Fibroblast of villous mesenchyme (primary cell): ENCODE measurements around the gene FBXO42. TPM values are rescaled to one million over a fixed set of nuclear protein-coding genes. Genes with fewer than 3 reads are reported as not detected.
A peak's percentile ranks its signal among the peaks of the same experiment; 100 is the strongest.

ENCODE experiments used
- DNase-seq: peaks from one replicate; pipeline ENCODE4 v3.0.0-alpha.2; 2010; ENCODE audit warnings: low read depth
- H3K4me3 ChIP-seq: 2 replicates; pipeline ENCODE4 v1.5.1; 2011; ENCODE audit warnings: low read depth, mild to moderate bottlenecking, low read length
- CTCF ChIP-seq: IDR thresholded peaks from 2 replicates; pipeline ENCODE4 v1.5.1; 2012; ENCODE audit warnings: low read depth, mild to moderate bottlenecking, low read length; ENCODE audit not compliant: insufficient read depth
- total RNA-seq: library from RNA; depleted of rRNA; stranded (reverse); fragments of >200 nt; gene quantifications from 2 replicates; pipeline ENCODE4 v1.2.3, GENCODE V29; 2012

FBXO42 gene
- total RNA-seq, 1 donor = 16.0 TPM

- no peak for DNase-seq
- no peak overlapping the region for H3K4me3 ChIP-seq
- no peak for TF ChIP-seq CTCF
Observed at GRCh38 chr1:16380868-16381267, 28.6 kb upstream of the FBXO42 start.

GRCh38 chr1:16378443-16378842, 26.2 kb upstream of the FBXO42 start:
- no peak for DNase-seq
- no peak overlapping the region for H3K4me3 ChIP-seq
- TF ChIP-seq CTCF = no peak

- no peak overlapping the region for H3K4me3 ChIP-seq
- no peak for TF ChIP-seq CTCF
- no peak for DNase-seq
Observed at GRCh38 chr1:16376971-16377370, 24.7 kb upstream of the FBXO42 start.

- TF ChIP-seq CTCF = no peak
- DNase-seq = peak; percentile 93
- H3K4me3 ChIP-seq = peak overlapping the region; percentile 20
Observed at GRCh38 chr1:16375521-16376340, 23.5 kb upstream of the FBXO42 start.

DNA sequence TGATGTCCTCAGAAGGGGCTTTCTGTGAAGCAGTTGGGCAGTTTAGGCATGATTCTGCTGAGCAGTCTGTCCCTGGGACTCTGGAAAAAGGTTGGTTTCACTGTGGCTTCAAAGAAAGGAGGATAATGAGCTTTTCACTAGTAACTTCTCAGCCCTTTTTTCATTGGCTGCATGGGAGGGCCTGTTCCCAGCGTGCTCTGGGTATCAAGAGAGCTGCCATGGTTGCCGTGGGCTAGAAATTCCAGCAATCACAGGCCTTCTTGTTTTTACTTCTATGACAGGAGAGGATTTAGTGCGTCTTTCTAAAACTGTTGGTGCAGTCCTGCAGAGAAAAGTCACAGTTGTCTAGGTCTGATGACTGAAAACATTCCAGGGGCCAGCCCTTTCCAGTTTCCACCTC, 22.0 kb upstream of the FBXO42 start:
- DNase-seq = no peak
- no peak overlapping the region for H3K4me3 ChIP-seq
- TF ChIP-seq CTCF = no peak

GRCh38 chr1:16372535-16373285, 20.4 kb upstream of the FBXO42 start:
- no peak for TF ChIP-seq CTCF
- DNase-seq = no peak
- H3K4me3 ChIP-seq = no peak overlapping the region

GRCh38 chr1:16371725-16372124, 19.4 kb upstream of the FBXO42 start:
- TF ChIP-seq CTCF = no peak
- peak; percentile 39 for DNase-seq
- H3K4me3 ChIP-seq = no peak overlapping the region
